Gastroesophageal sphincter (tissue), 3 donors: ENCODE data around the gene CORIN.

Source experiments
- POLR2AphosphoS5 ChIP-seq: sonication (generic); formaldehyde crosslinking; IDR thresholded peaks from one replicate; pipeline ENCODE4 v1.6.1; 2017; ENCODE audit warnings: antibody characterized with exemption
- TF ChIP-seq, protein P1 (sequence below), 4 experiments: fragments of 200-600 bp in 2 of 4; fragments of 450-650 bp in 2 of 4; sonication (generic) in 1 of 4; IDR thresholded peaks; one replicate each; pipeline ENCODE4 v1.5.1; 2017 to 2019; ENCODE audit warnings: antibody characterized with exemption in 4 of 4, mild to moderate bottlenecking in 2 of 4, moderate library complexity in 2 of 4

- TF ChIP-seq, protein P1, sequence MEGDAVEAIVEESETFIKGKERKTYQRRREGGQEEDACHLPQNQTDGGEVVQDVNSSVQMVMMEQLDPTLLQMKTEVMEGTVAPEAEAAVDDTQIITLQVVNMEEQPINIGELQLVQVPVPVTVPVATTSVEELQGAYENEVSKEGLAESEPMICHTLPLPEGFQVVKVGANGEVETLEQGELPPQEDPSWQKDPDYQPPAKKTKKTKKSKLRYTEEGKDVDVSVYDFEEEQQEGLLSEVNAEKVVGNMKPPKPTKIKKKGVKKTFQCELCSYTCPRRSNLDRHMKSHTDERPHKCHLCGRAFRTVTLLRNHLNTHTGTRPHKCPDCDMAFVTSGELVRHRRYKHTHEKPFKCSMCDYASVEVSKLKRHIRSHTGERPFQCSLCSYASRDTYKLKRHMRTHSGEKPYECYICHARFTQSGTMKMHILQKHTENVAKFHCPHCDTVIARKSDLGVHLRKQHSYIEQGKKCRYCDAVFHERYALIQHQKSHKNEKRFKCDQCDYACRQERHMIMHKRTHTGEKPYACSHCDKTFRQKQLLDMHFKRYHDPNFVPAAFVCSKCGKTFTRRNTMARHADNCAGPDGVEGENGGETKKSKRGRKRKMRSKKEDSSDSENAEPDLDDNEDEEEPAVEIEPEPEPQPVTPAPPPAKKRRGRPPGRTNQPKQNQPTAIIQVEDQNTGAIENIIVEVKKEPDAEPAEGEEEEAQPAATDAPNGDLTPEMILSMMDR (IDR thresholded peaks at IDR 0.05): no peak
- no peak for TF ChIP-seq POLR2AphosphoS5
Measured at GRCh38 chr4:47570816-47571215, 267.1 kb downstream of the CORIN start.
